ENCODE data around the gene CHST15.
"Not testable (repeated sequence)": the region's sequence is repeated elsewhere in the genome, so short reads cannot be mapped to it uniquely, and the experiment has no call there.

The CHST15 gene

GRCh38 chr10:124123156-124123555, 29.8 kb upstream of the CHST15 start:
- DNase-seq: no peak

DNA sequence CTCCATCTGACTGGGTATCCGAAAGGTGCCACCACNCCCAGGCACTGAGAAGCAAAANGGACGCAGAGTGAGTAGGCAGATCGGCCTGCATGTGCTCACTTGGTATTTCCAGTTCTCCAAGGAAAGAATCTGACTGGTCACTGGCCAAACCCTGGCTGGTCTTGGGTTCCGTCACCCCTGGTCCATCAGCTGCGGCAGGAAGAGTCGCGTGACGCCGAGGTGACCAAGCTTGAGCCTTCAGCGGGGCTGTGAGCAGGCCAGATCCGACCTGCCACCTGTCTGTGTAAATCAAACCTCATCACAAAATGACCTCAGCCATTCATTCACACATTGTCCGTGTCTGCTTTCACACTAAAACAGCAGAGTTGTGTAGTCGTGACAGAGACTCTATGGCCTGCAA, 28.8 kb upstream of the CHST15 start:
- DNase-seq: no peak

DNA sequence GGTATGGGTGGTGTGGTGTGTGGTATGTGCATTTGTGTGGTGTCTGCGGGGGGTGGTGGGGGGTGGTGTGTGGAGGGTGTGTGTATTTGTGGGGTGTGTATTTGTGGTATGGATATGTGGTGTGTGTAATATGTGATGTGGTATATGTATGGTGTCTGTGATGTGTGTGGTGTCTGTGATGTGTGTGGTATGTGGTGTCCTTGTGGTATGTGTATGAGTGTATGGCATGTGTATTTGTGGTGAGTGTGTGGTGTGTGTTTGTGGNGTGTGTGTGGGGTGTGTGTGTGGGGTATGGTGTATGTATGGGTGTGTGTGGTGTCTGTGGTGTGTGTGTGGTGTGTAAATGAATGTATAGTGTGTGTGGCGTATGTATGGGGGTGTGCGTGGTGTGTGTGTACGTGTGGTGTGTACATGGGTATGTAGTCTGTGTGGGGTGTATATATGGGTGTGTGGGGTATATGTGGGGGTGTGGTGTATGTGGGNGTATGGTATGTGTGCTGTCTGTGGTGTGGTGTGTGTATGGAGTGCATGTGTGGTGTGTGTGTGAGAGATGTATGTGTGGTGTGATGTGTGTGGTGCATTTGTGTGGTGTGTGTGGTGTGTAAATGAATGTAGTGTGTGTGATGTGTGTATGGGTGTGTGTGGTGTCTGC, 27.1 kb upstream of the CHST15 start:
- DNase-seq: no peak

- no peak for DNase-seq
Measured at GRCh38 chr10:124119946-124120345, 26.5 kb upstream of the CHST15 start.

DNA sequence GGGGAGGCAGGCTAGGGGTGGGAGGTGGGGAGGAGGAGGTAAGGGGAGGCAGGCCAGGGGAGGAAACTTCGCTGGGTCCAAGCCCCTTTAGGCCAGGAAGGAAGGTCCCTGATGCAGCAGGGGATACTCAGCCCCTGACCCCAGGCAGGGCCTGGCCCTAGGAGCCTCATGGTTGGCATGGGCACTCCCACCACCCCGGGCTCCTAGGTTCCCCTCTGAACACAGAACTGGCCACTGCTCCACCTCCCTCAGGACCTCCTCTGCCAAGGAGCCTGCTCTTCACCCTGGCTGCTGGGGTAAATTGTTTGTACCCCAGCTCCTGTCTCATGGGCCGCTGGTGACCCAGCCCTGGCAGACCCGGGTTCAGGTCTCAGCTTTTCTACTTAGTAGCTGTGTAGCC, 25.8 kb upstream of the CHST15 start:
- no peak for DNase-seq

- no peak for DNase-seq
Measured at GRCh38 chr10:124117833-124118232, 24.4 kb upstream of the CHST15 start.

GRCh38 chr10:124117511-124117785, 24.1 kb upstream of the CHST15 start:
- DNase-seq: no peak

- no peak for DNase-seq
Measured at GRCh38 chr10:124116771-124117510, 23.5 kb upstream of the CHST15 start.

- DNase-seq: no peak
Measured at GRCh38 chr10:124114696-124115095, 21.3 kb upstream of the CHST15 start.

DNA sequence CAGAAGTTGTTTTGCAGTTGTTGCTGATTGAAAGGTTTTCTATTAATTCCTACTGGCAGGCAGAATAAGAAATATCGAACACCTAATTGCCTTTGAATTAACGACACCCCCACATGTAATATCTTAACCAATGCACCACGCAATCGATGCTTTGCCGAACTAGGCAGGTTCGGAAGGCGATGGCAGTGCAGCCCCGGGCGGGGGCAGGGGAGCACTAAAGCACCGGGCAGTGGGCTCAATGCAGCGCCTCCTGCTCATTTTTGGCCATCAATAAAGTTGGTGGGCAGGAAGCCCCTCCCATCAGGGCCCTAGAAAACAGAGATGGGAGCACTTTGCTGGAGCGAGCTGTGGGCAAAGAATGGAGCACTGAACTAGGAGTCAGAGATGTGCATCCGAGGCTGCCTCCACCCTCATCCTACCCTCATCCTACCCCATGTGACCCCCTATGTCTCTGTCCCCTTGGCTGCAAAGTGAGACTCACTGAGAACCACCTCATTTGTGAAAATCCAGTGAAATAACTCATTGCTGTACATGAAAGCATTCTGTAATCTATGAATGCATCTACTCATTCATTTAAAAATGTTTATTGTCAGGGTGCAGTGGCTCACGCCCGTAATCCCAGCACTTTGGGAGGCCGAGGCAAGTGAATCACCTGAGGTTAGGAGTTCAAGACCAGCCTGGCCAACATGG, 19.6 kb upstream of the CHST15 start:
- DNase-seq: no peak

DNA sequence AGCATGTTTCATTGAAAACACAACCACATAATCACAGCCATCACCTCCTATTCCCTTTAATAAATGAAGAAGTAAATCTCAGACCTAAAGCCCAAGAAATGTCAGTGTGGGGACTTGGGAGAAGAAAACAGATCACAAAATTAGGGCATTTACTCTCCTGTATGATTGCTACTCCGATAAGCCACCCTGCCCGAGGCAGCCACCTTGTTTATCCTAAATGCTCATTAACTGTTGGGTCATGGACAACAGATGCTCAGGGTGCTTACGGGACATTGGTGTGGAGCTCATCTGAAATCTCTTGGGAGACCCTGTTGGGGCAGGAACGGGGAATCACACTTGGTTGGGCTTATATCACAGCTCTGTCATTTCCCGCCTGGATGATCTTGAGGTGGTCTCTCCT, 17.5 kb upstream of the CHST15 start:
- no peak for DNase-seq

GRCh38 chr10:124109261-124109660, 15.9 kb upstream of the CHST15 start:
- no peak for DNase-seq

DNA sequence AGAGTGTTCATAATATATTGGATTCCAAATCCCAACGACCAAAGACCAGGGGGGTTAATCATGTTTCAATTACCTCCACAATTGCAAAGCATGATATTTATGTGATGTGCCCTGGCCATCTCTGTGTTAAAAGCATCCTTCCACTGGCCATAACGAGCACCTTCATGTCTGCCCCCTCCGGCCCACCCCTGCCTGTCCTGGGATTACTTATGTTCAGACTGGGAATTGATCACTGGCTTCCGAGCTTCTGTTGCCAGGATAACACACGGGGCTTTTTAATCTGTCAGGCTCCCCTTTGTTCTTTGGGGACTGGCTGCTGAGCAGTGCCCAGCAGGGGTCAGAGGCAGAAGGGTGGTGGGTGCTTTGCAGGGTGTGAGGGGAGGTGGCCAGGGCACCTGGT, 13.7 kb upstream of the CHST15 start:
- DNase-seq: no peak

DNA sequence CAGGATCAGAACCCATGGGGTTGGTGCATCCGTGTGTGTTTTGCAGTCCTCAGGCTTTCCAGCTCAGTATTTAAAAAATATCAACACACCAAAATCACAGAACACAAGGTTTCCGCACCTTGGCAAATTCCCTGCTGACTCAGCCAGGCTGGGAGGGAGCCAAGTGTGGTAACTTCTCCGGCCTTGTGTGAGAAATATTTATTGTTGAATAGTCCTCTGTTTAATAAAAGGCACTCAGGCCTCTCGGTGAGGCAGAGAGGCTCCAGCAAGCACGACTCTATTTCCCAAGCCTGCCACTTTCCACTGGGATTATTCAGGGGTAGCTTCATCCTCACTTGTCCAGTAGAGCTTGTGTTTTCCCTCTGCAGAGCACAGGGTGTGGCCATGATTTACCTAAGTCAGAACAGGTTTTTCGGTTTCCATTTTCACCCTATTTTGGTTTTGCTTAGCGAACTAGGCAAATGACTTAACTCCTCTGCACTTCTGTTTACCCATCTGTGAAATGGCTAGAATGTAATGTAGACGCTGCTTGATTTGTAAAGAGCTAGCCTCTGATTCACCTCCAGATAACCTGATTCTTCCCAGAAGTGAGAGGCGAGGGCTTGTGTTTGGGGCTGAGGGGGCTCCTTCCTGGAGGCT, 13.0 kb upstream of the CHST15 start:
- DNase-seq: peak; percentile 87

- peak; percentile 60 for DNase-seq
Measured at GRCh38 chr10:124105594-124105993, 12.2 kb upstream of the CHST15 start.

DNA sequence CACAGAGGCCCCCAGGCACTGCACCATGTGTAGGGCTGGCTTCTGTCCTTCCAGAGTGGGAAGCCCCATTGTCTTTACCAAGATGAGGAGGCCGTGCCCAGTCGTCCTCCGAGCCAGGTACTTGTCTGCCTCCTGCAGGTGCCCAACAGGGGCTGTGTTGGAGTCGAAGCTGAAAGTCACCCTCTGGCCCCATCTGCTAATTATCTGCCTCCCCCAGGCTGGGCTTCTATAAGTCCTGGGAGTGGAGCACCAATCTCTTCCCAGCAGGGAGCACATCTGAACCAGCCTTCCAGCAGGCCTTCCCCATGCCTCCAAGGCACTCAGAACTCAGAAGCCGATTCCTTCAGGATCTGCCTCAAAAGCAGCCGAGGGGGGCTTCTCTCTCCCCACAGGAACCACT, 11.6 kb upstream of the CHST15 start:
- DNase-seq: peak; percentile 48

GRCh38 chr10:124104011-124104627, 10.7 kb upstream of the CHST15 start:
- peak; percentile 40 for DNase-seq

- no peak for DNase-seq
Measured at GRCh38 chr10:124101351-124101750, 8.0 kb upstream of the CHST15 start.

DNA sequence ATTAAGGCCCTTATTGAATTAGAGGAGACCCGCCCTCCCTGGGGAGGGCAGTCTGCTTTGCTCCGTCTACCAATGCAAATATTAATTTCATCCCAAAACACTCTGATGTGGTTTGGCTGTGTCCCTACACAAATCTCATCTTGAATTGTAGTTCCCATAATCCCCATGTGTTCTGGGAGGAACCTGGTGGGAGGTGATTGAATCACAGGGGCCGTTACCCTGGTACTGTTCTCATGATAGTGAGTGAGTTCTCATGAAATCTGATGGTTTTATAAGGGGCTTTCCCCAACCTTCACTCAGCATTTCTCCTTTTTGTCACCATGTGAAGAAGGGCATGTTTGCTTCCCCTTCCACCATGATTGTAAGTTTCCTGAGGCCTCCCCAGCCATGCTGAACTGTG, 7.3 kb upstream of the CHST15 start:
- not testable (repeated sequence) for DNase-seq

GRCh38 chr10:124100124-124100523, 6.7 kb upstream of the CHST15 start:
- DNase-seq: no peak

DNA sequence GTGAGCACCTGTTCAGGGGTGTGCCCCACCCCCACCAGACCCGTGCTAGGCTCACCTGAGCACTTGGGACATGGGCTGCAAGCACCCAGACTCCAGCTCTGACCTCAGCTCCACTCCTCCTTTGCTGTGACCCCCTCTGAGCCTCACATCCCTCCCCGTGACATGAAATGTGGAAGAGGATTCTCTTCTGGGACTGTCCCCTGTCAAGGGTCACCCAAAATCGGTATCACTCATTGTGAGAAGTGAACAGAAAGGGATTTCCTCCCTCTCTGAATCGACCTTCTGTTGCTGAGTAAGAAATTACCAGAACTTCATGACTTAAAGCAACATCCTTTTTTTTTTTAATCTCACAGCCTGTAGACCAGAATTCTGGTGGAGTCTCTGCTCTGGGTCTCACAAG, 6.2 kb upstream of the CHST15 start:
- DNase-seq: no peak

GRCh38 chr10:124098575-124098974, 5.2 kb upstream of the CHST15 start:
- no peak for DNase-seq

DNA sequence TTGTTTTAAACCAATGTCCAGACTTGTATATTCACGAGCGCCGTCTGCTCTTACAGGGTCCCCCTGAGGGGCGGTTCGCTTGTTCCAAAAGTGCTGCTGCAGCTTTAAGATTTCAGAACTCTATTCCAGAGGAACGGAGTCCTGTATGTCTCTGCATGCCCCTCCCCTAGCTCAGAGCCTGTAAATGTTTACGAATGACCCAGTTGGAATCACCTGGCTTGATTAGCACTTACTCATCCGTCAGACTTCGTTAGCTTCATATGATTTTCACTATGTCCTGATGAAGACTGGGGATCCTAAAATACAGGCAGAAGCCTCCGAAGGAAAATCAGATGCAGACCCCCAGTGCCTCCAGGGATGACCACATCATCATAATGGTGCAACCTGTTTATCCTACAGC, 4.5 kb upstream of the CHST15 start:
- no peak for DNase-seq

- no peak for DNase-seq
Measured at GRCh38 chr10:124096494-124096893, 3.1 kb upstream of the CHST15 start.

Data from RPMI8226 (cell line).